Mesothelial cell of epicardium (in vitro differentiated cells): ENCODE results near the gene HGFAC. TPM values are rescaled to one million over a fixed set of nuclear protein-coding genes. Genes with fewer than 3 reads are reported as not detected.

Source experiments
- DNase-seq, 2 experiments: peaks; one replicate each; pipeline ENCODE4 v3.0.0; 2021; ENCODE audit warnings: low spot score in 2 of 2; ENCODE audit not compliant: unreplicated experiment in 2 of 2
- H3K27ac Mint-ChIP-seq: 2 replicates; pipeline ENCODE4 v1.8.0; 2021; ENCODE audit warnings: mixed read lengths
- H3K27me3 Mint-ChIP-seq: 2 replicates; pipeline ENCODE4 v1.8.0; 2021; ENCODE audit warnings: low read depth, mixed read lengths
- H3K36me3 Mint-ChIP-seq: 2 replicates; pipeline ENCODE4 v1.8.0; 2021; ENCODE audit warnings: mixed read lengths
- H3K4me1 Mint-ChIP-seq: 2 replicates; pipeline ENCODE4 v1.8.0; 2021; ENCODE audit warnings: mixed read lengths
- H3K4me3 Mint-ChIP-seq: 2 replicates; pipeline ENCODE4 v1.8.0; 2021; ENCODE audit warnings: mild to moderate bottlenecking, moderate library complexity, mixed read lengths
- H3K9me3 Mint-ChIP-seq: 2 replicates; pipeline ENCODE4 v1.8.0; 2021; ENCODE audit warnings: mixed read lengths
- total RNA-seq: library from RNA; stranded (reverse); gene quantifications from 3 replicates; pipeline ENCODE4 v1.2.1, GENCODE V29; 2021
- TF ChIP-seq, protein P1 (sequence below): fragments of 200-600 bp; sonication (generic); IDR thresholded peaks from one replicate; pipeline ENCODE4 v1.5.0; 2021; ENCODE audit warnings: antibody characterized with exemption; ENCODE audit not compliant: unreplicated experiment

The HGFAC gene
- total RNA-seq, 1 donor from 2014 or later = 2.5 TPM

DNA sequence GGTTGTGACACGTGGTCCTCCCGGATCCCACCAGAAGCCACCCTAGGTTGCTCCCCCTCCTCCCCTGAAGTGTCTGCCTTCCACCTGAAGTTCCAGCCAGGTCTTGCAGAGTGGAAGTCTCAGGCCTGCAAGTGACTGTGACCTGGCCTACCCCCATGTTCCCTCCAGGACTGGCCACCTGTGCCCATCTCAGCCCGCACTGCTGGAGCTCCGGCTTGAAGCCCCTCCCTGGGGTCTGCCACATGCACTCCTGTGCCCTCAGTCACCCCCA, 6.1 kb upstream of the HGFAC start:
- H3K9me3 Mint-ChIP-seq = no peaks in the 10 kb centered on the region
- H3K4me1 Mint-ChIP-seq = peaks cover 4% of the 10 kb centered on the region
- H3K4me3 Mint-ChIP-seq = no peak overlapping the region
- H3K27ac Mint-ChIP-seq = no peak overlapping the region
- peaks cover 3% of the 10 kb centered on the region for H3K36me3 Mint-ChIP-seq
- no peak for DNase-seq
- no peaks in the 10 kb centered on the region for H3K27me3 Mint-ChIP-seq
- TF ChIP-seq, protein P1, sequence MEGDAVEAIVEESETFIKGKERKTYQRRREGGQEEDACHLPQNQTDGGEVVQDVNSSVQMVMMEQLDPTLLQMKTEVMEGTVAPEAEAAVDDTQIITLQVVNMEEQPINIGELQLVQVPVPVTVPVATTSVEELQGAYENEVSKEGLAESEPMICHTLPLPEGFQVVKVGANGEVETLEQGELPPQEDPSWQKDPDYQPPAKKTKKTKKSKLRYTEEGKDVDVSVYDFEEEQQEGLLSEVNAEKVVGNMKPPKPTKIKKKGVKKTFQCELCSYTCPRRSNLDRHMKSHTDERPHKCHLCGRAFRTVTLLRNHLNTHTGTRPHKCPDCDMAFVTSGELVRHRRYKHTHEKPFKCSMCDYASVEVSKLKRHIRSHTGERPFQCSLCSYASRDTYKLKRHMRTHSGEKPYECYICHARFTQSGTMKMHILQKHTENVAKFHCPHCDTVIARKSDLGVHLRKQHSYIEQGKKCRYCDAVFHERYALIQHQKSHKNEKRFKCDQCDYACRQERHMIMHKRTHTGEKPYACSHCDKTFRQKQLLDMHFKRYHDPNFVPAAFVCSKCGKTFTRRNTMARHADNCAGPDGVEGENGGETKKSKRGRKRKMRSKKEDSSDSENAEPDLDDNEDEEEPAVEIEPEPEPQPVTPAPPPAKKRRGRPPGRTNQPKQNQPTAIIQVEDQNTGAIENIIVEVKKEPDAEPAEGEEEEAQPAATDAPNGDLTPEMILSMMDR = no peak

DNA sequence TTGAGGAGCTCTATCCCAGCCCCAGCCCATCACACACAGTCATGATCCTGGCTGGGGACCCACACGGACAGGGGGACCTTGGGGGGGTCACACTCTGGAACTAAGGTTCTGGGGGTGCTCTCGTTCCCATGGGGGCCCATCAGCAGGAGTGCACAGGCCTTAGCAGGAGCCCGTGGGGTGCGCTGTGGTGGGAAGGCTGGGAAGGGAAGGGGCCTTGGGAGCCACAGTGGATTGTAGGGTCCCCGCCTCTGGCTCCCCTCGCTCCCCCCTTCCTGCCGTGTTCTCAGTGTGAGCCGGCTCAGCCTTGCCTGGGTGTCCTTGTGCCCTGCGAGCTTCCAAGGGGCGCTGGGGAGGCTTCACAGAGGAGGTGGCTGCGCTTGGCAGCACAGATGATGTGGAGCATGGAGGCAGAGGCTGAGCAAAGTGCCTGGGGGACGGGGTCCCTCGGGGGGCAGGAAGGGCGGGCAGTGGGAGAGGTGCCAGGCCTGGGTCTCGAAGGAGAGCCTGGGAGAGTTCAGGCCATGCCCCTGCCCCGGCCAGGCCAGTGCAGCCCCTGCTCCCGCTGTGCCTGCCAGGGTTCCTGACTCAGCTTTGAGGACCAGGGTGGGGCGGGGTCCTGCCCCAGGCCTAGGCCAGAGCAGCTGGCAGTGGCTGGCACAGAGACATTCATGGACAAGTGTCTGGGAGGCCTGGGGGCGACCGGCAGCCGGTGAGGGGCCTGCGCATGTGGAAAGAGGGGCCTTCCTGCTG, 5.5 kb upstream of the HGFAC start:
- peaks cover 2% of the 10 kb centered on the region for H3K36me3 Mint-ChIP-seq
- no peak overlapping the region for H3K27ac Mint-ChIP-seq
- H3K4me3 Mint-ChIP-seq = no peak overlapping the region
- no peaks in the 10 kb centered on the region for H3K9me3 Mint-ChIP-seq
- DNase-seq = no peak
- peaks cover 4% of the 10 kb centered on the region for H3K4me1 Mint-ChIP-seq
- TF ChIP-seq, protein P1 = no peak
- H3K27me3 Mint-ChIP-seq = no peaks in the 10 kb centered on the region

DNA sequence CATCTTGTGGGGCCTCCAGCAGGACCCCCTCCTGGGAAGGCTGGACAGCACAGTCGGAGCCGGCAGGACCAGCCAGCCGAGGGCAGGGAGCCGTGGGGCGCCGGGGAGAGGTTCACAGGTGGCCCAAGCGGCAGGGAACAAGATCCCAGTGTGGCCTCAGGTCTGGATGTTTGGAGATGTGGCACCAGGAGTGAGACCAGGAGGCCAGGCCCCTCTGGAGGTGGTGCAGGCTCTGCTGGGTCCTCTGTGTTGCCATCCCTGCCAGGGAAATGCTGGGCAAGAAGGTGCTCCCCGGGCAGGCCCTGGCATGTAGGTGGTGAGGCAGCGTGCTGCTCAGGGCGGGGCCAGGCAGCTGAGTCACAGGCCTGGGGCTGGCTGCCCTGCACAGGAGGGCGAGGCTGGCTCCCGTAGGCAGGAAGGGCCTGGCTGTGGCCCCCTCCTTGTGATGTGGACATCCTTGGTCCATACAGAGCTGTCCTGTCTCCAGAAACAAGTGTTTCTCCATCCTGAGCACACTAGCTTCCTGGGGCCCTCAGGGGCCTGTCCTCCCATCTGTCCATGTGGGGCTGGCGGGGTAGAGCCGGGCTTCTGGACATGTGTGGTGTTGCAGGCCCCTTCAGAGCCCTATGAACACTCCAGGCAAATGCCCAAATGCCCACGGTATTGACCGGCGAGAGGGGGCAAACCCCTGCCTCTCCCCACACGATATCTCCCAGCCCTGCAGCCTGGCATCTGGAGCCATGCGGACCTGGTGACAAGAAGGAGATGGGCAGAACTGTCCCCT, 4.8 kb upstream of the HGFAC start:
- TF ChIP-seq, protein P1 = no peak
- peaks cover 4% of the 10 kb centered on the region for H3K4me1 Mint-ChIP-seq
- no peaks in the 10 kb centered on the region for H3K36me3 Mint-ChIP-seq
- no peaks in the 10 kb centered on the region for H3K27me3 Mint-ChIP-seq
- H3K27ac Mint-ChIP-seq = no peak overlapping the region
- H3K9me3 Mint-ChIP-seq = no peaks in the 10 kb centered on the region
- no peak for DNase-seq
- no peak overlapping the region for H3K4me3 Mint-ChIP-seq

DNA sequence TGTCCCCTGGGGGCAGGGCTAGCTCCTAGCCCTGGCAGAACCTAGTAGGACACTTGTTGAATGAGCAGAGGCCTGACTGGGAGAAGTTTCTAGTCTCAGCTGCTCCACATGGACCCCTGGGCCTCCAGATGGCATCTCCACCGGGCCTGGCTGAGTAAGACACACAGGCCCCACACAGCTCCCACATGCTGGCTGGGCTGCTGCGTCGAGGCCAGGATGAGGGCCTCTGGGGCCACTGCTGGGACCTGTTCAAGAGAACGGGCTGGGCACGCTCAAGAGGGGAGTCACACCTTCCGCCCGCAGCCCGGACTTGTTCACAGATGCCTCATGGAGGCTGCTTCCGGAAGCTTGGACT, 4.2 kb upstream of the HGFAC start:
- DNase-seq = no peak
- H3K9me3 Mint-ChIP-seq = no peaks in the 10 kb centered on the region
- TF ChIP-seq, protein P1 = no peak
- H3K4me3 Mint-ChIP-seq = no peak overlapping the region
- no peaks in the 10 kb centered on the region for H3K27me3 Mint-ChIP-seq
- peaks cover 4% of the 10 kb centered on the region for H3K4me1 Mint-ChIP-seq
- no peaks in the 10 kb centered on the region for H3K36me3 Mint-ChIP-seq
- no peak overlapping the region for H3K27ac Mint-ChIP-seq

DNA sequence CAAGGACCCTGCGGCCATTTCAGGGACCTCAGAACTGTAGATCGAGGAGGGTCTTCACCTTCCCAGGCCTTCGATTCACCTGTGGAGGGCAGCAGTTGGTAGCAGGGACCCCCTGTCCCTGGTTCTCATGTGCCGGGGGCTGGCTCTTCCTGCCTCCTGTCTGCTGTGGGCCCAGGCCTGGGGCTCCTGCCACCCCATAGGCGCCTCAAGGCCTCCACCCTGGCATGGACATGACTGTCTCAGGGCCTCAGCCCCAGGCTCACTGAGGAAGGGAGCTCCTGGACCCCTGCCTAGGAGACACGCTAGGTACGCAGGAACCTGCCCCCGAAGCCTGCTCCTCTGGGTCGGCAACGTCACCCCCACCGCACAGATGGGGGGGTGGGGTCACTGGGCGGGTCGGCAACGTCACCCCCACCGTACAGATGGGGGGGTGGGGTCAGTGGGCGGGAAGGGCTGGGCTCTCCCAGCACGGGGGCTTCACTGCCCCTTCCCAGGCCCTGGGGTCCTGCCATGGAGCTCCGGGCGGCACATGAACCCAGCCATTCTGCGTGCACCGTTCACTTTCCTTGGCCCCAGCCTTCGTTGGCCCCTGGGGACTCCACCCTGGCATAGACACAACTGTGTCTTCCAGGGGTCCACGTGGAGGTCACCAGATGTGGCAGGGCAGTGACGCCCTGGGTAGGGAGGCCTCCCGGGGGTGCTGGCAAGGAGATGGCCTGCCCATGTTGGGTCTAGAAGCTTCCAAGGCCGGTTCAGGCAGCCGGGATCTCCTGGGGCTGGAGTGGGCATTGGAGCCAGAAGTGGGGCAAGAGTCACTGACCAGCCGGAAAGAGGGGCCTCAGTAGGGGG, 3.5 kb upstream of the HGFAC start:
- H3K27me3 Mint-ChIP-seq = no peaks in the 10 kb centered on the region
- no peaks in the 10 kb centered on the region for H3K36me3 Mint-ChIP-seq
- no peak overlapping the region for H3K4me3 Mint-ChIP-seq
- H3K4me1 Mint-ChIP-seq = peaks cover 4% of the 10 kb centered on the region
- TF ChIP-seq, protein P1 = no peak
- H3K27ac Mint-ChIP-seq = no peak overlapping the region
- DNase-seq = no peak
- no peaks in the 10 kb centered on the region for H3K9me3 Mint-ChIP-seq
